Liver (tissue), 3 donors: ENCODE measurements around the gene PLEKHB2.

Source experiments
- ATF3 ChIP-seq: IDR thresholded peaks from 2 replicates; pipeline ENCODE4 v1.6.1; 2016; ENCODE audit warnings: antibody characterized with exemption
- CTCF ChIP-seq: fragments of 150-350 bp; IDR thresholded peaks from 2 replicates; pipeline ENCODE4 v1.5.1; 2017; ENCODE audit warnings: improper control_type of control experiment, low read depth, low read length; ENCODE audit not compliant: missing input control
- EGR1 ChIP-seq, 2 donors: IDR thresholded peaks; 2 replicates each; pipeline ENCODE4 v1.6.1; 2016 to 2018; ENCODE audit warnings: antibody characterized with exemption in 2 of 2, low read depth in 2 of 2
- GABPA ChIP-seq, 2 donors: IDR thresholded peaks in 1 of 2; conservative IDR thresholded peaks in 1 of 2; 2 replicates each; pipeline ENCODE4 v1.6.1; 2016; ENCODE audit warnings: antibody characterized with exemption in 2 of 2, mild to moderate bottlenecking in 1 of 2, moderate library complexity in 1 of 2
- HNF4A ChIP-seq, 2 donors: conservative IDR thresholded peaks; 2 replicates each; pipeline ENCODE4 v1.6.1; 2016; ENCODE audit warnings: antibody characterized with exemption in 2 of 2, mild to moderate bottlenecking in 2 of 2
- JUND ChIP-seq, 2 donors: IDR thresholded peaks; 2 replicates each; pipeline ENCODE4 v1.6.1; 2016; ENCODE audit warnings: antibody characterized with exemption in 2 of 2
- MAX ChIP-seq: IDR thresholded peaks from 2 replicates; pipeline ENCODE4 v1.6.1; 2016; ENCODE audit warnings: antibody characterized with exemption
- RAD21 ChIP-seq, 2 donors: IDR thresholded peaks; 2 replicates each; pipeline ENCODE4 v1.6.1; 2016; ENCODE audit warnings: antibody characterized with exemption in 2 of 2, mild to moderate bottlenecking in 2 of 2
- REST ChIP-seq: IDR thresholded peaks from 2 replicates; pipeline ENCODE4 v1.6.1; 2016; ENCODE audit warnings: antibody characterized with exemption, mild to moderate bottlenecking
- RXRA ChIP-seq, 2 donors: IDR thresholded peaks; 2 replicates each; pipeline ENCODE4 v1.6.1; 2017 to 2018; ENCODE audit warnings: antibody characterized with exemption in 2 of 2, mild to moderate bottlenecking in 1 of 2
- SP1 ChIP-seq: IDR thresholded peaks from 2 replicates; pipeline ENCODE4 v1.6.1; 2018; ENCODE audit warnings: antibody characterized with exemption, mild to moderate bottlenecking
- TAF1 ChIP-seq: conservative IDR thresholded peaks from 2 replicates; pipeline ENCODE4 v1.6.1; 2016; ENCODE audit warnings: antibody characterized with exemption, mild to moderate bottlenecking
- YY1 ChIP-seq: IDR thresholded peaks from 2 replicates; pipeline ENCODE4 v1.6.1; 2016; ENCODE audit warnings: antibody characterized with exemption, mild to moderate bottlenecking
- ZBTB33 ChIP-seq: IDR thresholded peaks from 2 replicates; pipeline ENCODE4 v1.6.1; 2016; ENCODE audit warnings: antibody characterized with exemption
- donor health status: healthy.
- donor health status: healthy.

GRCh38 chr2:131151398-131151797 lies 46.3 kb downstream of the PLEKHB2 start:
- TF ChIP-seq GABPA (IDR thresholded peaks at IDR 0.05 in 1 of 2, conservative IDR thresholded peaks at IDR 0.05 in 1 of 2) (no peak), RXRA (IDR thresholded peaks at IDR 0.05) (no peak), CTCF (no peak), MAX (no peak), SP1 (no peak), REST (no peak), HNF4A (conservative IDR thresholded peaks at IDR 0.05) (no peak), ATF3 (no peak), RAD21 (IDR thresholded peaks at IDR 0.05) (no peak), JUND (IDR thresholded peaks at IDR 0.05) (no peak), TAF1 (no peak), YY1 (no peak), ZBTB33 (no peak), EGR1 (IDR thresholded peaks at IDR 0.05; ENCODE audit: low read depth in 2 of 2) (no peak)
